Stimulated activated CD4-positive, alpha-beta T cell treated with anti-CD3 and anti-CD28 coated beads, Interleukin-12 subunit alpha, Interleukin-12 subunit beta, amount 100 ng/mL, for 4 hours (primary cell): Measurements from ENCODE around the gene ADH7.
A peak's percentile ranks its signal among the peaks of the same experiment; 100 is the strongest.
"Not testable (repeated sequence)": the region's sequence is repeated elsewhere in the genome, so short reads cannot be mapped to it uniquely, and the experiment has no call there.

ENCODE experiments used
- DNase-seq: peaks from one replicate; pipeline ENCODE4 v3.0.0-alpha.2; 2020

Gene ADH7

GRCh38 chr4:99414902-99415301, 20.2 kb downstream of the ADH7 start:
- DNase-seq, result not testable (repeated sequence)

GRCh38 chr4:99414401-99414800, 20.7 kb downstream of the ADH7 start:
- DNase-seq, result no peak

GRCh38 chr4:99413140-99413539, 22.0 kb downstream of the ADH7 start:
- no peak for DNase-seq

GRCh38 chr4:99411041-99411440, 24.1 kb downstream of the ADH7 start:
- no peak for DNase-seq

- no peak for DNase-seq
Measured at GRCh38 chr4:99410075-99410474, 25.1 kb downstream of the ADH7 start.

- no peak for DNase-seq
Measured at GRCh38 chr4:99408346-99408745, 26.8 kb downstream of the ADH7 start.

GRCh38 chr4:99405433-99406115, 29.6 kb downstream of the ADH7 start:
- peak; percentile 58 for DNase-seq

- no peak for DNase-seq
Measured at GRCh38 chr4:99404595-99405287, 30.4 kb downstream of the ADH7 start.

- no peak for DNase-seq
Measured at GRCh38 chr4:99403380-99404184, 31.6 kb downstream of the ADH7 start.

- DNase-seq, result no peak
Measured at GRCh38 chr4:99402765-99403164, 32.4 kb downstream of the ADH7 start.

- no peak for DNase-seq
Measured at GRCh38 chr4:99400831-99401230, 34.3 kb downstream of the ADH7 start.

GRCh38 chr4:99399017-99399416, 36.1 kb downstream of the ADH7 start:
- no peak for DNase-seq

- no peak for DNase-seq
Measured at GRCh38 chr4:99395595-99396364, 39.4 kb downstream of the ADH7 start.

- no peak for DNase-seq
Measured at GRCh38 chr4:99394896-99395295, 40.2 kb downstream of the ADH7 start.

- no peak for DNase-seq
Measured at GRCh38 chr4:99390055-99390454, 45.1 kb downstream of the ADH7 start.

- no peak for DNase-seq
Measured at GRCh38 chr4:99389606-99390005, 45.5 kb downstream of the ADH7 start.

- no peak for DNase-seq
Measured at GRCh38 chr4:99383833-99384392, 51.2 kb downstream of the ADH7 start.

GRCh38 chr4:99383399-99383798, 51.7 kb downstream of the ADH7 start:
- no peak for DNase-seq

GRCh38 chr4:99382745-99383360, 52.3 kb downstream of the ADH7 start:
- DNase-seq, result no peak

- no peak for DNase-seq
Measured at GRCh38 chr4:99381588-99382175, 53.5 kb downstream of the ADH7 start.

GRCh38 chr4:99379571-99379970, 55.6 kb downstream of the ADH7 start:
- DNase-seq, result no peak

- no peak for DNase-seq
Measured at GRCh38 chr4:99378876-99379275, 56.3 kb downstream of the ADH7 start.
